Vagina (tissue), 2 donors: ENCODE measurements around the gene SORCS2. TPM values are rescaled to one million over a fixed set of nuclear protein-coding genes. Genes with fewer than 3 reads are reported as not detected.
"Not testable (repeated sequence)": the region's sequence is repeated elsewhere in the genome, so short reads cannot be mapped to it uniquely, and the experiment has no call there.

Experiments
- DNase-seq, 2 donors: peaks; one replicate each; pipeline ENCODE4 v3.0.0-alpha.2; 2017; ENCODE audit errors: extremely low spot score in 2 of 2
- H3K27ac ChIP-seq: fragments of 200-600 bp; sonication (generic); one replicate; pipeline ENCODE4 v1.5.1; 2019
- H3K27me3 ChIP-seq: fragments of 200-600 bp; sonication (generic); one replicate; pipeline ENCODE4 v1.5.1; 2019
- H3K36me3 ChIP-seq, 2 donors: fragments of 200-600 bp; sonication (generic); one replicate each; pipeline ENCODE4 v1.5.1; 2017 to 2019
- H3K4me1 ChIP-seq: fragments of 200-600 bp; sonication (generic); one replicate; pipeline ENCODE4 v1.5.1; 2019
- H3K4me3 ChIP-seq, 2 donors: fragments of 200-600 bp; sonication (generic); 1 replicate in 1 of 2; 2 replicates in 1 of 2; pipeline ENCODE4 v1.5.1; 2016 to 2019
- H3K9me3 ChIP-seq: fragments of 200-600 bp; sonication (generic); one replicate; pipeline ENCODE4 v1.5.1; 2019
- POLR2A ChIP-seq, 2 donors: fragments of 450-650 bp; IDR thresholded peaks; one replicate each; pipeline ENCODE4 v1.6.1; 2017; ENCODE audit warnings: antibody characterized with exemption in 2 of 2, mild to moderate bottlenecking in 2 of 2, moderate library complexity in 2 of 2
- POLR2AphosphoS5 ChIP-seq, 2 donors: sonication (generic); formaldehyde crosslinking; IDR thresholded peaks; one replicate each; pipeline ENCODE4 v1.9.0; 2017; ENCODE audit warnings: antibody characterized with exemption in 2 of 2, mild to moderate bottlenecking in 2 of 2, low read depth in 1 of 2; ENCODE audit not compliant: insufficient read depth in 1 of 2
- intact Hi-C: fragments of 100-400 bp; cut with DNase I; formaldehyde crosslinking; loops from one replicate; pipeline ENCODE4 v1.15.1; 2023
- total RNA-seq: library from RNA; depleted of rRNA; stranded (reverse); fragments of >200 nt; gene quantifications from one replicate; pipeline ENCODE4 v1.2.3, GENCODE V29; 2016
- TF ChIP-seq, protein P1 (sequence below), 3 experiments: fragments of 450-650 bp in 2 of 3; fragments of 200-600 bp in 1 of 3; sonication (generic) in 1 of 3; IDR thresholded peaks; one replicate each; pipeline ENCODE4 v1.5.1; 2017 to 2019; ENCODE audit warnings: antibody characterized with exemption in 3 of 3, mild to moderate bottlenecking in 2 of 3, moderate library complexity in 2 of 3

SORCS2 gene
- total RNA-seq, 1 donor from 2014 or later, result 5.4 TPM

DNA sequence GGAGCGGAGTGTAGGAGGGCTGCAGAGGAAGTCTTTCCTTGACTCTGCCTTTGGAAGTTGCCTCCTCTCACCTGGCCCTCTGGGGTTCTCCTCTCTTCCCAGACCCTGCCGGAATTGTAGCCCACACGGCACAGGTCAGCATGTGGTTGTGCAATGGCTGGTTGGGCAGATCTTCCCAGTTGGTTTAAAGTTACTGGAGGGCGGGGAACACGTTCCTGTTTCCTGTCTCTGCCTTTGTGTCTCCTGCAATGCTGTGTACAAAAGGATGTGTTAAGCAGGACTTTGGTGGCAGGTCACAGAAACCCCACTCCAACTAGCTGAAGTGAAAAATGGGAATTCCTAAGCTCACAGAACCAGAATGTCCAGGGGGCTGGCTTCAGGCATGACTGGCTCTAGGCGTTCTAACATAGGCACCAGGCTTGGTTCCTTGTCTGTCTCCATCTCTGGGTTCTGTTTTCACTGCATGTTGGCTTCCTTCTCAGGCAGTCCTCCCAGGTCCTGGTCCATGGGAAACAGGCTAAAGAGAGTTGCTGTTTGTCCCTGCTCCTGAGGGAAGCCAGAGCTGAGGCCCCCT lies 19.9 kb downstream of the SORCS2 start:
- TF ChIP-seq, protein P1, sequence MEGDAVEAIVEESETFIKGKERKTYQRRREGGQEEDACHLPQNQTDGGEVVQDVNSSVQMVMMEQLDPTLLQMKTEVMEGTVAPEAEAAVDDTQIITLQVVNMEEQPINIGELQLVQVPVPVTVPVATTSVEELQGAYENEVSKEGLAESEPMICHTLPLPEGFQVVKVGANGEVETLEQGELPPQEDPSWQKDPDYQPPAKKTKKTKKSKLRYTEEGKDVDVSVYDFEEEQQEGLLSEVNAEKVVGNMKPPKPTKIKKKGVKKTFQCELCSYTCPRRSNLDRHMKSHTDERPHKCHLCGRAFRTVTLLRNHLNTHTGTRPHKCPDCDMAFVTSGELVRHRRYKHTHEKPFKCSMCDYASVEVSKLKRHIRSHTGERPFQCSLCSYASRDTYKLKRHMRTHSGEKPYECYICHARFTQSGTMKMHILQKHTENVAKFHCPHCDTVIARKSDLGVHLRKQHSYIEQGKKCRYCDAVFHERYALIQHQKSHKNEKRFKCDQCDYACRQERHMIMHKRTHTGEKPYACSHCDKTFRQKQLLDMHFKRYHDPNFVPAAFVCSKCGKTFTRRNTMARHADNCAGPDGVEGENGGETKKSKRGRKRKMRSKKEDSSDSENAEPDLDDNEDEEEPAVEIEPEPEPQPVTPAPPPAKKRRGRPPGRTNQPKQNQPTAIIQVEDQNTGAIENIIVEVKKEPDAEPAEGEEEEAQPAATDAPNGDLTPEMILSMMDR (IDR thresholded peaks at IDR 0.05), result no peak
- TF ChIP-seq POLR2AphosphoS5 (IDR thresholded peaks at IDR 0.05; ENCODE audit: insufficient read depth in 1 of 2, low read depth in 1 of 2) (no peak), POLR2A (IDR thresholded peaks at IDR 0.05) (no peak)
- peaks cover 47% of the 10 kb centered on the region for H3K4me1 ChIP-seq
- H3K36me3 ChIP-seq, result no peaks in the 10 kb centered on the region
- H3K4me3 ChIP-seq, result no peak overlapping the region
- no peaks in the 10 kb centered on the region for H3K27me3 ChIP-seq
- peak overlapping the region; percentile 53 for H3K27ac ChIP-seq
- no peak for DNase-seq
- intact Hi-C loops, result no loop called here
- H3K9me3 ChIP-seq, result no peaks in the 10 kb centered on the region

DNA sequence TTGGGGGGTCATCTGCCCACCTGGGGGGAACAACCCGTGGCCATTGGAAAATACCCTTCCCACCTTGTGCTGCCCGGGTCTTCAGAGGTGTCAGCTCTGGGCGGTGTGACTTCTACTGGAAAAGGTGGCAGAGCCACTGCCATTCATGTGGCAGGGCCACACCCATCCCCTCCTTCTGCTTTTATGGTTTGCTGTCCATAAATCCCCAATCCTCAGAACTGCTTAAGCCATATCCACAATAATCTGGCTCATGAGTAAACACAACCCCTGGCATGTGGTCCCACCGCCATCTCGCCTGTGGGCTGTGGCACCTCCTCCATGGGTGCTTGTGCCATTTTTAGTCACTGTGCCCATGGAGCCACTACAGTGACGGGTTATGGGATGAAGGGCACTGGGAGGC lies 20.6 kb downstream of the SORCS2 start:
- DNase-seq, result no peak
- TF ChIP-seq POLR2A (IDR thresholded peaks at IDR 0.05), result no peak
- H3K27ac ChIP-seq, result peak overlapping the region; percentile 53
- no peaks in the 10 kb centered on the region for H3K9me3 ChIP-seq
- no peak overlapping the region for H3K4me3 ChIP-seq
- H3K36me3 ChIP-seq, result no peaks in the 10 kb centered on the region
- no peaks in the 10 kb centered on the region for H3K27me3 ChIP-seq
- peaks cover 39% of the 10 kb centered on the region for H3K4me1 ChIP-seq
- intact Hi-C loops, result no loop called here

DNA sequence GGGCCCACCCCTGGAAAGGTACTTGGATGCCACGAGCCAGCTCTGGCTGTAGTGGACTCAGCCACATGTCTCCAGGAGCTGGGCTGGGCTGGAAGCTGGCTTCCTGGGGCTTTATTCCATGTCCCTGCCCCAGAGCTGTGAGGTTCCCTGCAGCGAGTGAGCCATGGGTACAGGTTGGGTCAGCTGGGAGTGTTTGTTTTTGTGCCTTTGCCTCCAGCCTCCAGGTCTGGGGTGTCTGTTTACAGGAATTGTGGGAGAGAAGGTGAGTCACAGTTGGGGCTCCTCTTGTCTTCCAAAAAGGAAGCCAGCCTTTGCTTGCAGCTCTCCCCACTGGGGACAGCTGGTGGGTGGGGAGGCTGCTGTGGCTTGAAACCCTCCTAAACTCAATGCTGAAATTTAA lies 21.5 kb downstream of the SORCS2 start:
- Histone ChIP-seq H3K4me3 (no peak overlapping the region), H3K9me3 (no peaks in the 10 kb centered on the region), H3K4me1 (peaks cover 33% of the 10 kb centered on the region), H3K27me3 (no peaks in the 10 kb centered on the region), H3K27ac (no peak overlapping the region), H3K36me3 (no peaks in the 10 kb centered on the region)
- intact Hi-C loops, result no loop called here
- TF ChIP-seq POLR2A (IDR thresholded peaks at IDR 0.05), result no peak
- no peak for TF ChIP-seq POLR2AphosphoS5 (IDR thresholded peaks at IDR 0.05; ENCODE audit: insufficient read depth in 1 of 2, low read depth in 1 of 2)
- TF ChIP-seq, protein P1 (IDR thresholded peaks at IDR 0.05), result no peak
- no peak for DNase-seq

DNA sequence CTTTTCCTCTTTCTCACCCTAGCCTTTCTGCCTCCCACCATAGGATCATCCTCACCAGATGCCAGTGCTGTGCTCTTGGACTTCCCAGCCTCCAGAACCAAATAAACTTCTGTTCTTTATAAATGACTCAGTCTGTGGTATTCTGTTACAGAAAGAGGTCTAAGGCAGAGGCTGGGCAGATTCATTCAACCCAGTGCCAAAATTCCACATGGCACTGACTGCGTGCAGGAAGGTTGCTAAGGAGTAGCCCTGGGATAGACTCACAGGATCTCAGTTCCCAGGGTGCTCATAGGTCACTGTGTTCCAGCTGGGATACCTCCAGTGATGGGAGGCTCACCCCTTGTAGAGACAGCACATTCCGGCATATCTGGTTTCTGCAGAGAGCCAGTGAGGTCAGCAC lies 22.0 kb downstream of the SORCS2 start:
- DNase-seq, result no peak
- intact Hi-C loops, result no loop called here

DNA sequence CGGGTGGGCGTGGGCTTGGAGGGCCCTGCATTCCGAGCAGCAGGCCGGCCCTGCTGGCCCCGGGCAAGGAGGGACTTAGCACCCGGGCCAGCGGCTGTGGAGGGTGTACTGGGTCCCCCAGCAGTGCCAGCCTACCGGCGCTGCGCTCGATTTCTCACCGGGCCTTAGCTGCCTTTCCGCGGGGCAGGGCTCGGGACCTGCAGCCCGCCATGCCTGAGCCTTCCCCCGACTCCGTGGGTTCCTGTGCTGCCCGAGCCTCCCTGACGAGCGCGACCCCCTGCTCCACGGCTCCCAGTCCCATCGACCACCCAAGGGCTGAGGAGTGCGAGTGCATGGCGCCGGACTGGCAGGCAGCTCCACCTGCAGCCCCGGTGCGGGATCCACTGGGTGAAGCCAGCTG lies 22.8 kb downstream of the SORCS2 start:
- H3K9me3 ChIP-seq, H3K27me3 ChIP-seq, H3K27ac ChIP-seq, DNase-seq, H3K36me3 ChIP-seq, H3K4me3 ChIP-seq, intact Hi-C loops: not testable (repeated sequence)
- peaks cover 28% of the 10 kb centered on the region for H3K4me1 ChIP-seq

More for the DNA sequence above, 22.0 kb downstream of the SORCS2 start:
- Histone ChIP-seq H3K4me3 (no peak overlapping the region), H3K27ac (no peak overlapping the region), H3K9me3 (no peaks in the 10 kb centered on the region), H3K4me1 (peaks cover 28% of the 10 kb centered on the region), H3K36me3 (no peaks in the 10 kb centered on the region), H3K27me3 (no peaks in the 10 kb centered on the region)
- TF ChIP-seq POLR2A (IDR thresholded peaks at IDR 0.05), result no peak
- TF ChIP-seq, protein P1 (IDR thresholded peaks at IDR 0.05), result no peak

DNA sequence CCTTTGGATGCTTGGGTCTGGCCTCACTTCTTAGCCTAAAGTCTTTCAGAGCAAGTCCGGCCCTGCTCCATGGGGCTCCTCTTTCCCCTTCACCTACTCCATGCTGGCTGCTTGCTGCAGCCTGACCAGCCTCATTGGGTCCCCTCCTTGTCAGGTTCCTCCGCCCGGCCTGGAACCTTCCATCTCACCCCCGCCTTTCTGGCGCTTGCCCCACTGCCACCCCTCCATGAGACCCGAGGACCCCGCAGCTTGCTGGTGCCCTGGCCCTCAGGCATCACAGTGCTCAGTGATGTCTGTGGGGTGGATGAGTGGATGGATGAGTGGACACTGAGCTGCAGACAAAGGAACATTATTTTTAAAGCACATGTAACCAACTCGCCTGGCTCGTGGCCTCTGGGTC lies 24.7 kb downstream of the SORCS2 start:
- Histone ChIP-seq H3K9me3 (no peaks in the 10 kb centered on the region), H3K36me3 (no peaks in the 10 kb centered on the region), H3K4me1 (peaks cover 12% of the 10 kb centered on the region), H3K27ac (no peak overlapping the region), H3K27me3 (no peaks in the 10 kb centered on the region), H3K4me3 (no peak overlapping the region)
- no peak for DNase-seq
- no peak for TF ChIP-seq POLR2A (IDR thresholded peaks at IDR 0.05)
- TF ChIP-seq POLR2AphosphoS5 (IDR thresholded peaks at IDR 0.05; ENCODE audit: insufficient read depth in 1 of 2, low read depth in 1 of 2), result no peak
- TF ChIP-seq, protein P1 (IDR thresholded peaks at IDR 0.05), result no peak
- intact Hi-C loops, result no loop called here
